Neuronal stem cell (in vitro differentiated cells): ENCODE data around the gene SGSH.

ENCODE experiments used
- DNase-seq: peaks from one replicate; pipeline ENCODE4 v3.0.0-alpha.2; 2013; ENCODE audit warnings: low spot score
- H2AFZ ChIP-seq: one replicate; pipeline ENCODE4 v1.6.1; 2013; ENCODE audit warnings: mild to moderate bottlenecking, low read length, inconsistent platforms
- H2AK5ac ChIP-seq: 2 replicates; pipeline ENCODE4 v1.6.1; 2013; ENCODE audit warnings: low read depth, mild to moderate bottlenecking, inconsistent platforms, low read length, moderate library complexity, mixed read lengths
- H2BK120ac ChIP-seq: 2 replicates; pipeline ENCODE4 v1.6.1; 2013; ENCODE audit warnings: low read depth, mild to moderate bottlenecking, inconsistent platforms, low read length, moderate library complexity, mixed read lengths
- H2BK12ac ChIP-seq: one replicate; pipeline ENCODE4 v1.6.1; 2013; ENCODE audit warnings: low read length, inconsistent platforms
- H2BK15ac ChIP-seq: 2 replicates; pipeline ENCODE4 v1.6.1; 2013; ENCODE audit warnings: mild to moderate bottlenecking, low read length, inconsistent platforms, mixed read lengths
- H2BK5ac ChIP-seq: one replicate; pipeline ENCODE4 v1.6.1; 2013; ENCODE audit warnings: inconsistent platforms, mild to moderate bottlenecking, low read length, moderate library complexity
- H3K14ac ChIP-seq: one replicate; pipeline ENCODE4 v1.6.1; 2013; ENCODE audit warnings: low read length, inconsistent platforms
- H3K18ac ChIP-seq: 2 replicates; pipeline ENCODE4 v1.6.1; 2013; ENCODE audit warnings: low read length, inconsistent platforms
- H3K23ac ChIP-seq: 2 replicates; pipeline ENCODE4 v1.6.1; 2013; ENCODE audit warnings: low read depth, mild to moderate bottlenecking, mixed read lengths, low read length, inconsistent platforms; ENCODE audit not compliant: poor library complexity
- H3K27ac ChIP-seq: replicated peaks from 3 replicates; pipeline ENCODE4 v1.5.1; 2013; ENCODE audit warnings: low read length, inconsistent platforms
- H3K27me3 ChIP-seq, 3 experiments: 2 replicates each; pipeline ENCODE4 v1.6.1; 2013; ENCODE audit warnings: low read length in 3 of 3, mild to moderate bottlenecking in 2 of 3, inconsistent platforms in 1 of 3, low read depth in 1 of 3, mixed read lengths in 1 of 3, moderate library complexity in 1 of 3; ENCODE audit not compliant: control insufficient read depth in 3 of 3, insufficient read depth in 3 of 3
- H3K36me3 ChIP-seq, 2 donors: replicated peaks in 1 of 2; 2 replicates each; pipeline ENCODE4 v1.6.1; 2013; ENCODE audit warnings: low read length in 2 of 2; ENCODE audit not compliant: control insufficient read depth in 2 of 2, insufficient read depth in 2 of 2
- H3K4ac ChIP-seq: 2 replicates; pipeline ENCODE4 v1.6.1; 2013; ENCODE audit warnings: inconsistent platforms, mild to moderate bottlenecking, low read length, moderate library complexity
- H3K4me1 ChIP-seq, 2 donors: 1 replicate in 1 of 2; 2 replicates in 1 of 2; pipeline ENCODE4 v1.6.1; 2013; ENCODE audit warnings: low read length in 2 of 2, low read depth in 1 of 2; ENCODE audit not compliant: control insufficient read depth in 2 of 2, insufficient read depth in 1 of 2
- H3K4me2 ChIP-seq: one replicate; pipeline ENCODE4 v1.6.1; 2013; ENCODE audit warnings: mild to moderate bottlenecking, low read length, inconsistent platforms; ENCODE audit not compliant: insufficient read depth, poor library complexity, severe bottlenecking
- H3K4me3 ChIP-seq, 2 donors: 2 replicates each; pipeline ENCODE4 v1.5.1; 2013; ENCODE audit warnings: low read length in 2 of 2, mild to moderate bottlenecking in 2 of 2, inconsistent platforms in 1 of 2, moderate library complexity in 1 of 2
- H3K79me1 ChIP-seq: one replicate; pipeline ENCODE4 v1.6.1; 2013; ENCODE audit warnings: low read depth, mild to moderate bottlenecking, inconsistent platforms, low read length, moderate library complexity
- H3K9ac ChIP-seq: one replicate; pipeline ENCODE4 v1.6.1; 2013; ENCODE audit warnings: mild to moderate bottlenecking, low read depth, low read length, inconsistent platforms; ENCODE audit not compliant: poor library complexity
- H3K9me3 ChIP-seq, 2 donors: replicated peaks in 1 of 2; 2 replicates each; pipeline versions ENCODE3 to v1.6.1; 2013; ENCODE audit warnings: low read length in 2 of 2, mild to moderate bottlenecking in 2 of 2, inconsistent platforms in 1 of 2, low read depth in 1 of 2, mixed read lengths in 1 of 2, moderate library complexity in 1 of 2; ENCODE audit not compliant: control insufficient read depth in 2 of 2, insufficient read depth in 1 of 2
- H4K8ac ChIP-seq: one replicate; pipeline ENCODE4 v1.6.1; 2013; ENCODE audit warnings: low read depth, mild to moderate bottlenecking, inconsistent platforms, low read length, moderate library complexity
- H4K91ac ChIP-seq: one replicate; pipeline ENCODE4 v1.6.1; 2013; ENCODE audit warnings: low read length, low read depth, mild to moderate bottlenecking, inconsistent platforms; ENCODE audit not compliant: poor library complexity
- WGBS, 2 donors: extraction: QIAGEN DNeasy Blood & Tissue Kit; methylation state at CpG; one replicate each; pipeline ENCODE4 v1.1.7; 2013; ENCODE audit warnings: missing lambda C conversion rate in 2 of 2, mixed read lengths in 1 of 2; ENCODE audit not compliant: insufficient read length in 2 of 2, insufficient replicate concordance in 1 of 2; ENCODE audit errors: extremely low coverage in 2 of 2; 5-methylcytosine and 5-hydroxymethylcytosine counted together

Gene SGSH

GRCh38 chr17:80265205-80266068 lies 45.3 kb upstream of the SGSH start:
- WGBS, 2 donors = no CpG with 5 or more reads among the region's 17 CpGs
- Histone ChIP-seq H3K4me2 (no peak overlapping the region), H3K18ac (no peak overlapping the region), H2AK5ac (no peak overlapping the region), H2BK15ac (no peak overlapping the region), H3K79me1 (peaks cover 9% of the 10 kb centered on the region), H3K14ac (no peak overlapping the region), H2AFZ (no peak overlapping the region), H2BK120ac (no peak overlapping the region), H3K27me3 (peaks cover 0 to 2% (median 0%) of the 10 kb centered on the region in 3 experiments), H2BK5ac (no peak overlapping the region), H3K36me3 (peaks cover 5 to 19% of the 10 kb centered on the region in 2 donors), H3K4ac (no peak overlapping the region), H3K9me3 (no peaks in the 10 kb centered on the region), H3K9ac (no peak overlapping the region), H4K8ac (no peak overlapping the region), H3K4me1 (peaks cover 20 to 30% of the 10 kb centered on the region in 2 donors), H3K4me3 (no peak overlapping the region), H3K23ac (no peak overlapping the region), H3K27ac (peak overlapping the region; percentile 1), H4K91ac (no peak overlapping the region), H2BK12ac (no peak overlapping the region)
- no peak for DNase-seq

DNA sequence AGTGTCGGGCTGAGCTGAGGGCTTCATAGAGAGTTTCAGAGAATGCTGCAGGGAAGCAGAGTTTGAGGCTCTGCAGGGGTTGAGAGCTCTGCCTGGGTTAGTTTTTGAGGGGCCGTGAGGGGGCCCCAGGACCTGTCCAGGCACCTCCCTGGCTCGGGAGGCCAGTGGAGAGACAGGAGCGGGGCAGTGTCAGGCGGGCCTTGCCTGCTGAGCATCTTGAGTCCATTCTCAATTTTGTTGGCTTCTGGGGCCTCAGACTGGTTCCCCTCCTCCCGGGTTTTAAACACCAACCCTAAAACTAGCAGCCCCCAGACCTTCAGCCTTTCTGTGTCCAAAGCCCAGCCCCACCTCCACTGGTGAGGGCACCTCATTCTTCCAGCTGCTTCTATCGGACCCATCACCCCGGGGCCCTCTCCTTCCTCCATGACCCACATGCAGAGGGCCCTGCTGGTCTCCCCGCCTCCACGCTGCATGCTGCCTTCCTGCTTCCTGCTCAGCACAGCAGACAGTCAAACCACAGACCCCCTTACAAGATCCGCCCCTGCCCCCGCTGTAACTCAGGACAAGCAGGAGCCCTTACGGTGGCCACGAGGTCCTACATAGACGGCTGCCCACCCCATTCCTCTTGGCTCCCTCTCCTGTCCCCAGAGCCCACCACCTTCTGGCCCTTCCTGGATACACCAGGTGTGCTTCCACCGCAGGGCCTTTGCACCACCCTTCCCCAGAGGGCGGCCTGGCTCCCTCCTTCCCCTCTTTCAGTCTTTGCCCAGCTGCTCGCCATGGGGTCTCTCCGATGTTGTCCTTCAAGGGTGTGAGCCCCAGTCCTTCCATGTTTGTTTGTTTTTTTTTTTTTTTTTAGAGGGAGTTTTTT lies 44.3 kb upstream of the SGSH start:
- peak overlapping the region in 1 of 2 donors; percentile 45 for H3K4me3 ChIP-seq
- no peak overlapping the region for H3K9ac ChIP-seq
- peak overlapping the region; percentile 14 for H2AK5ac ChIP-seq
- no peak overlapping the region for H2AFZ ChIP-seq
- no CpG with 5 or more reads among the region's 19 CpGs for WGBS, 2 donors
- no peaks in the 10 kb centered on the region for H3K9me3 ChIP-seq
- peak overlapping the region; percentile 49 for H2BK15ac ChIP-seq
- no peak for DNase-seq
- H3K36me3 ChIP-seq = peaks cover 2 to 19% of the 10 kb centered on the region in 2 donors
- H2BK120ac ChIP-seq = no peak overlapping the region
- H3K18ac ChIP-seq = peak overlapping the region; percentile 35
- H3K23ac ChIP-seq = peak overlapping the region; percentile 22
- H3K27ac ChIP-seq = no peak overlapping the region
- H3K27me3 ChIP-seq = peaks cover 0 to 2% (median 0%) of the 10 kb centered on the region in 3 experiments
- peaks cover 9% of the 10 kb centered on the region for H3K79me1 ChIP-seq
- no peak overlapping the region for H4K8ac ChIP-seq
- H3K14ac ChIP-seq = no peak overlapping the region
- no peak overlapping the region for H3K4me2 ChIP-seq
- no peak overlapping the region for H3K4ac ChIP-seq
- peaks cover 17 to 26% of the 10 kb centered on the region in 2 donors for H3K4me1 ChIP-seq
- no peak overlapping the region for H4K91ac ChIP-seq
- H2BK5ac ChIP-seq = peak overlapping the region; percentile 78
- no peak overlapping the region for H2BK12ac ChIP-seq

DNA sequence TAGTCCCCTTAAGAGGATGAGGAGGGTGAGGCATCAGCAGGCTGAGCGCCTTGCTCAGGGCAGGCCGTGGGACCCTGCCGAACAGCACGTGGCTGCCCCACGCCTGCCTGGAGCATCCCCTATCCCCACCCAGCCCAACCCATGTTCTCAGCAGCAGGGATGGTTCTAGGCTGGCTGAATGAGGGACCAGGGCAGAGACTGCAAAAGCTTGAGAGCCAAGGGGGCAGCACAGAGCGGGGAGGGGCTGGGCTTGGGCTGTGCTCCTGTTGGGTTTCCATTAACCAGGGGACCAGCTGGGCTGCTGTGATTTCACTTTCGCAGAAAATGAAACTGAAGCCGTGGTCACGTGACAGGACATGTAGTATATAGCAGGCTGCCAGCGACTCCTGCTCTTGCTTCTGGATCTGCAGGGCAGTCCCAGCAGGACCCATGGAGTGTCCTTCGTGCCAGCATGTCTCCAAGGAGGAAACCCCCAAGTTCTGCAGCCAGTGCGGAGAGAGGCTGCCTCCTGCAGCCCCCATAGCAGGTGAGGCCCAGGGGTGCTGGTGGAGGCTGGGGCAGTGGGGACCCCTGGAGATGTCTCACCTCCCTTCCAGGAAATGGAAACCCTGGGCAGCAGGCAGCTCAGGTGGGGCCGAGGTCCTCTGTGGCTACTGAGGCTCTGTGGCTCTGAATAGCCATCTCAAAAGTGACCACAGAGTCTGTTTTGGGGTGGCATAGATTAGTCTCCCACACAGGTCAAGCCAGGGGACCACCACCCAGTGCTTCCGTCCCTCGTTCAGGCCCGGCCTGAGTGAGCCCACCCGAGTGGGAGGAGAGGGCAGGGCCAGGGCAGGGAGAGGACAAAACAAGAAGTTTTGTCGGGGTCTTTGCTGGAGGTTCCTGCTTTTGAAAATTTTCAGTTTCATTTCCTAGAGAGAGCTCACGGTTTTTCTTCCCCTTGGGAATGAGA lies 43.4 kb upstream of the SGSH start:
- Histone ChIP-seq H2AK5ac (peak overlapping the region; percentile 97), H3K9ac (peak overlapping the region; percentile 60), H4K8ac (no peak overlapping the region), H2BK15ac (peak overlapping the region; percentile 49), H4K91ac (peak overlapping the region; percentile 68), H2BK5ac (peak overlapping the region; percentile 78), H3K27ac (peak overlapping the region; percentile 23), H3K4ac (no peak overlapping the region), H3K27me3 (peaks cover 0 to 2% (median 0%) of the 10 kb centered on the region in 3 experiments), H3K79me1 (peaks cover 9% of the 10 kb centered on the region), H3K9me3 (no peaks in the 10 kb centered on the region), H3K4me2 (no peak overlapping the region), H3K23ac (peak overlapping the region; percentile 80), H3K18ac (peak overlapping the region; percentile 88), H3K4me1 (peaks cover 17 to 26% of the 10 kb centered on the region in 2 donors), H3K14ac (peak overlapping the region; percentile 8), H2AFZ (no peak overlapping the region), H3K36me3 (peaks cover 2 to 19% of the 10 kb centered on the region in 2 donors), H2BK120ac (peak overlapping the region; percentile 47), H3K4me3 (no peak overlapping the region), H2BK12ac (peak overlapping the region; percentile 95)
- DNase-seq = no peak
- WGBS, 2 donors = no CpG with 5 or more reads among the region's 19 CpGs
